Activated CD4-positive, alpha-beta T cell treated with anti-CD3 and anti-CD28 coated beads, Interleukin-2, amount 50 U/mL, for 48 hours (primary cell): ENCODE data around the gene DENND10.
"Not testable (repeated sequence)": the region's sequence is repeated elsewhere in the genome, so short reads cannot be mapped to it uniquely, and the experiment has no call there.

ENCODE experiments used
- DNase-seq, 2 experiments: peaks; one replicate each; pipeline ENCODE4 v3.0.0-alpha.2; 2020

DENND10 gene

GRCh38 chr10:119176166-119176565, 72.3 kb downstream of the DENND10 start:
- DNase-seq, result no peak

DNA sequence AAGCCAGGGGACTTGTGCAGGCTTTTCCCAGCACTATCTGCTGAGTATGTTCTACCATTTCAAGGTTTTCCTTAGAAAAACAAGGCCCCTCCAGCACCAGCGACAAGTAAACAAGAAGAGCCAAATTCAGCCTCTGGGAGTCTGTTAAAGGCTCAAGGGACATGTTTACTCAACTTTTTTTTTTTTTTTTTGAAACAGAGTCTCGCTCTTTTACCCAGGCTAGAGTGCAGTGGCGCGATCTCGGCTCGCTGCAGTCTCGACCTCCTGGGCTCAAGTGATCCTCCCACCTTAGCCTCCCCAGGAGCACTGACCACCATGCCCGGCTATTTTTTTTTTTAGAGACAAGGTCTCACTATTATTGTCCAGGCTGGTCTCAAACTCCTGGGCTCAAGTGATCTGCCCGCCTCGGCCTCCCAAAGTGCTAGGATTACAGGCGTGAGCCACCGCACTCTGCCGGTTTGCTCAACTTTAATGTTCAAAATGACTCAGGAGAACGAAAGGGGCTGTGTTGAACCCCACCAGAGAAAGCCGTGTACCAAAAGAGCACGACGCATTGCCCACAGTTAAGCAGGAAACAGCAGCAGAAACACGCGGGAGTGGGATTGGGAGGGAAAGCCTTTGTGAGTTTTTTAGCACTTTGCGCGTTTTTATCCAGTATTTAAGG, 73.9 kb downstream of the DENND10 start:
- peak; percentile 39 to 61 for DNase-seq

GRCh38 chr10:119178372-119179119, 74.6 kb downstream of the DENND10 start, which contains the start of gene PRDX3:
TSS of gene PRDX3 (minus strand) at chr10:119178812. CDS start at chr10:119178790, 22 bp downstream.
- DNase-seq, result peak; percentile 97 to 98

- not testable (repeated sequence) for DNase-seq
Observed at GRCh38 chr10:119180850-119181400, 77.0 kb downstream of the DENND10 start.

- DNase-seq, result no peak
Observed at GRCh38 chr10:119183664-119184412, 79.9 kb downstream of the DENND10 start.
